Breast epithelium (tissue), 4 donors: ENCODE results near the gene ATP10B. TPM values are rescaled to one million over a fixed set of nuclear protein-coding genes. Genes with fewer than 3 reads are reported as not detected.

Source experiments
- DNase-seq, 2 donors: peaks; one replicate each; pipeline ENCODE4 v3.0.0-alpha.2; 2019; ENCODE audit warnings: low spot score in 2 of 2
- H3K27ac ChIP-seq, 2 donors: fragments of 200-600 bp; sonication (generic) in 1 of 2; one replicate each; pipeline ENCODE4 v1.5.1; 2016 to 2019; ENCODE audit warnings: mild to moderate bottlenecking in 1 of 2
- H3K27me3 ChIP-seq, 2 donors: fragments of 200-600 bp; sonication (generic) in 1 of 2; one replicate each; pipeline versions ENCODE4 v1.5.1 to v1.6.0; 2017 to 2019; ENCODE audit warnings: control low read depth in 1 of 2, mild to moderate bottlenecking in 1 of 2
- H3K36me3 ChIP-seq: fragments of 200-600 bp; one replicate; pipeline ENCODE4 v1.5.1; 2019
- H3K4me1 ChIP-seq, 2 donors: fragments of 200-600 bp; sonication (generic); one replicate each; pipeline ENCODE4 v1.5.1; 2016 to 2019; ENCODE audit warnings: control low read depth in 1 of 2
- H3K4me3 ChIP-seq, 3 donors: fragments of 200-600 bp; sonication (generic); 1 replicate in 2 of 3; 2 replicates in 1 of 3; pipeline ENCODE4 v1.5.1; 2016 to 2019; ENCODE audit warnings: mild to moderate bottlenecking in 3 of 3, moderate library complexity in 2 of 3
- H3K9me3 ChIP-seq, 2 donors: fragments of 200-600 bp; sonication (generic) in 1 of 2; one replicate each; pipeline ENCODE4 v1.5.1; 2016 to 2019; ENCODE audit warnings: control low read depth in 1 of 2
- CTCF ChIP-seq, 3 donors: fragments of 450-650 bp; IDR thresholded peaks; one replicate each; pipeline ENCODE4 v1.5.1; 2016 to 2017; ENCODE audit warnings: antibody characterized with exemption in 3 of 3, mild to moderate bottlenecking in 3 of 3, moderate library complexity in 3 of 3
- POLR2A ChIP-seq: fragments of 450-650 bp; IDR thresholded peaks from one replicate; pipeline ENCODE4 v1.6.1; 2016; ENCODE audit warnings: antibody characterized with exemption, mild to moderate bottlenecking, moderate library complexity
- POLR2AphosphoS5 ChIP-seq, 3 donors: sonication (generic); formaldehyde crosslinking; IDR thresholded peaks; one replicate each; pipeline ENCODE4 v1.6.1; 2017; ENCODE audit warnings: antibody characterized with exemption in 3 of 3
- intact Hi-C: fragments of 100-400 bp; cut with DNase I; formaldehyde crosslinking; loops from one replicate; pipeline ENCODE4 v1.15.1; 2023; ENCODE audit warnings: low total_unique reads
- total RNA-seq, 3 donors: library from RNA; depleted of rRNA; stranded (reverse); fragments of >200 nt; gene quantifications; one replicate each; pipeline ENCODE4 v1.1.0, GENCODE V29; 2016

The ATP10B gene
- total RNA-seq, 3 donors from 2014 or later, result under 0.01 to 2.9 TPM; not detected in 1

- no peak for DNase-seq
- intact Hi-C loops, result no loop called here
- Histone ChIP-seq H3K4me1 (no peaks in the 10 kb centered on the region), H3K27ac (no peak overlapping the region), H3K27me3 (no peaks in the 10 kb centered on the region), H3K36me3 (no peaks in the 10 kb centered on the region), H3K4me3 (no peak overlapping the region), H3K9me3 (no peaks in the 10 kb centered on the region)
- TF ChIP-seq CTCF (IDR thresholded peaks at IDR 0.05) (no peak), POLR2A (no peak)
Observed at GRCh38 chr5:160789219-160789859, 62.7 kb downstream of the ATP10B start.

GRCh38 chr5:160788102-160788660, 63.8 kb downstream of the ATP10B start:
- Histone ChIP-seq H3K4me1 (no peaks in the 10 kb centered on the region), H3K27me3 (no peaks in the 10 kb centered on the region), H3K9me3 (no peaks in the 10 kb centered on the region), H3K4me3 (no peak overlapping the region), H3K27ac (no peak overlapping the region), H3K36me3 (no peaks in the 10 kb centered on the region)
- TF ChIP-seq POLR2A, result no peak
- TF ChIP-seq POLR2AphosphoS5 (IDR thresholded peaks at IDR 0.05), result no peak
- TF ChIP-seq CTCF (IDR thresholded peaks at IDR 0.05), result no peak
- intact Hi-C loops, result no loop called here
- no peak for DNase-seq

- Histone ChIP-seq H3K4me1 (no peaks in the 10 kb centered on the region), H3K4me3 (no peak overlapping the region), H3K36me3 (no peaks in the 10 kb centered on the region), H3K9me3 (no peaks in the 10 kb centered on the region), H3K27ac (no peak overlapping the region), H3K27me3 (no peaks in the 10 kb centered on the region)
- no peak for DNase-seq
- intact Hi-C loops, result no loop called here
- TF ChIP-seq CTCF (IDR thresholded peaks at IDR 0.05) (peak in 1 of 3 donors; percentile 13), POLR2AphosphoS5 (IDR thresholded peaks at IDR 0.05) (no peak)
Observed at GRCh38 chr5:160787240-160787639, 64.8 kb downstream of the ATP10B start.

GRCh38 chr5:160774666-160775315, 77.2 kb downstream of the ATP10B start:
- TF ChIP-seq POLR2AphosphoS5 (IDR thresholded peaks at IDR 0.05) (no peak), POLR2A (no peak), CTCF (IDR thresholded peaks at IDR 0.05) (no peak)
- H3K4me3 ChIP-seq, result no peak overlapping the region
- no peaks in the 10 kb centered on the region for H3K36me3 ChIP-seq
- no peaks in the 10 kb centered on the region for H3K9me3 ChIP-seq
- intact Hi-C loops, result no loop called here
- H3K27ac ChIP-seq, result no peak overlapping the region
- no peak for DNase-seq
- H3K4me1 ChIP-seq, result no peaks in the 10 kb centered on the region
- no peaks in the 10 kb centered on the region for H3K27me3 ChIP-seq

GRCh38 chr5:160773646-160774410, 78.2 kb downstream of the ATP10B start:
- H3K36me3 ChIP-seq, result no peaks in the 10 kb centered on the region
- TF ChIP-seq POLR2A, result no peak
- no peak for TF ChIP-seq POLR2AphosphoS5 (IDR thresholded peaks at IDR 0.05)
- no peak for TF ChIP-seq CTCF (IDR thresholded peaks at IDR 0.05)
- H3K4me1 ChIP-seq, result no peaks in the 10 kb centered on the region
- intact Hi-C loops, result no loop called here
- H3K27ac ChIP-seq, result no peak overlapping the region
- H3K9me3 ChIP-seq, result no peaks in the 10 kb centered on the region
- H3K4me3 ChIP-seq, result no peak overlapping the region
- H3K27me3 ChIP-seq, result no peaks in the 10 kb centered on the region
- DNase-seq, result no peak
